Activated gamma-delta T cell (primary cell): ENCODE measurements around the gene DDX27.
"Not testable (repeated sequence)": the region's sequence is repeated elsewhere in the genome, so short reads cannot be mapped to it uniquely, and the experiment has no call there.

Experiments used
- DNase-seq: peaks from one replicate; lab custom pipeline; 2025; lab: John Stamatoyannopoulos, UW
- total RNA-seq, 2 donors: gene quantifications; one replicate each; lab custom pipeline; 2026; lab: John Stamatoyannopoulos, UW

The DDX27 gene
- 105 to 123 reads per million in 2 donors for total RNA-seq

GRCh38 chr20:49219091-49219923 is at the start of gene DDX27:
DDX27 (plus strand) TSS chr20:49219416; CDS start chr20:49219449, 33 bp downstream.
- peak; percentile 77 for DNase-seq

GRCh38 chr20:49169547-49169946 is 49.7 kb upstream of the DDX27 start:
- no peak for DNase-seq

- no peak for DNase-seq
Measured at GRCh38 chr20:49170714-49171113, 48.5 kb upstream of the DDX27 start.

- no peak for DNase-seq
Measured at GRCh38 chr20:49171909-49172308, 47.3 kb upstream of the DDX27 start.

- no peak for DNase-seq
Measured at GRCh38 chr20:49172413-49172812, 46.8 kb upstream of the DDX27 start.

GRCh38 chr20:49174183-49174582 is 45.0 kb upstream of the DDX27 start:
- no peak for DNase-seq

GRCh38 chr20:49179368-49180277 is 39.6 kb upstream of the DDX27 start:
- DNase-seq, result no peak

GRCh38 chr20:49181265-49181877 is 37.8 kb upstream of the DDX27 start:
- no peak for DNase-seq

- no peak for DNase-seq
Measured at GRCh38 chr20:49183444-49183843, 35.8 kb upstream of the DDX27 start.

GRCh38 chr20:49184084-49184501 is 35.1 kb upstream of the DDX27 start:
- DNase-seq, result not testable (repeated sequence)

- DNase-seq, result no peak
Measured at GRCh38 chr20:49184691-49185070, 34.5 kb upstream of the DDX27 start.

- DNase-seq, result no peak
Measured at GRCh38 chr20:49185071-49185761, 34.0 kb upstream of the DDX27 start.

- DNase-seq, result no peak
Measured at GRCh38 chr20:49186535-49187329, 32.5 kb upstream of the DDX27 start.

- no peak for DNase-seq
Measured at GRCh38 chr20:49187330-49187850, 31.8 kb upstream of the DDX27 start.

GRCh38 chr20:49187851-49188641 is 31.2 kb upstream of the DDX27 start, which contains the start of gene STAU1:
STAU1 (minus strand) TSS chr20:49188334; CDS start chr20:49166201, 22,133 bp downstream.
- peak; percentile 96 for DNase-seq

- DNase-seq, result not testable (repeated sequence)
Measured at GRCh38 chr20:49192944-49193518, 26.2 kb upstream of the DDX27 start.

GRCh38 chr20:49199729-49200293 is 19.4 kb upstream of the DDX27 start:
- no peak for DNase-seq

GRCh38 chr20:49203011-49203410 is 16.2 kb upstream of the DDX27 start:
- DNase-seq, result no peak

- no peak for DNase-seq
Measured at GRCh38 chr20:49203746-49204145, 15.5 kb upstream of the DDX27 start.
